AG08395 (cell line): ENCODE results near the gene CGA.

Source experiments
- DNase-seq: peaks from one replicate; pipeline ENCODE4 v3.0.0; 2012; ENCODE audit warnings: mixed read lengths, low spot score

The CGA gene

GRCh38 chr6:87088076-87088475, 6.8 kb downstream of the CGA start:
- no peak for DNase-seq

- DNase-seq, result no peak
Measured at GRCh38 chr6:87082160-87082721, 12.7 kb downstream of the CGA start.

GRCh38 chr6:87078983-87079616, 15.8 kb downstream of the CGA start:
- peak; percentile 80 for DNase-seq

GRCh38 chr6:87075168-87075567, 19.7 kb downstream of the CGA start:
- DNase-seq, result no peak

- DNase-seq, result no peak
Measured at GRCh38 chr6:87074101-87074621, 20.7 kb downstream of the CGA start.

GRCh38 chr6:87071683-87072082, 23.2 kb downstream of the CGA start:
- DNase-seq, result no peak

- no peak for DNase-seq
Measured at GRCh38 chr6:87070741-87071140, 24.2 kb downstream of the CGA start.

- DNase-seq, result no peak
Measured at GRCh38 chr6:87068795-87069194, 26.1 kb downstream of the CGA start.

- DNase-seq, result peak; percentile 44
Measured at GRCh38 chr6:87066449-87067333, 28.2 kb downstream of the CGA start.

GRCh38 chr6:87065117-87065516, 29.8 kb downstream of the CGA start:
- DNase-seq, result no peak

GRCh38 chr6:87059943-87060342, 35.0 kb downstream of the CGA start:
- no peak for DNase-seq

GRCh38 chr6:87054143-87054833, 40.6 kb downstream of the CGA start:
- DNase-seq, result no peak

GRCh38 chr6:87053312-87053711, 41.6 kb downstream of the CGA start:
- DNase-seq, result no peak

GRCh38 chr6:87049779-87050178, 45.1 kb downstream of the CGA start:
- no peak for DNase-seq

- DNase-seq, result no peak
Measured at GRCh38 chr6:87045521-87046075, 49.3 kb downstream of the CGA start.

- DNase-seq, result no peak
Measured at GRCh38 chr6:87040729-87041128, 54.2 kb downstream of the CGA start.
